Measurements from ENCODE around the gene CTNS.

Gene CTNS

GRCh38 chr17:3636154-3636907 lies at the start of gene CTNS, which contains the start of gene SHPK:
TSS of gene CTNS (plus strand) at chr17:3636760. CDS start at chr17:3640207, 3,447 bp downstream.
TSS of gene SHPK (minus strand) at chr17:3636250. CDS start at chr17:3636219, 31 bp downstream.
- peak; percentile 92 for DNase-seq (ENCODE audit: low read depth)

GRCh38 chr17:3589784-3590183 lies 46.8 kb upstream of the CTNS start:
- no peak for DNase-seq (ENCODE audit: low read depth)

GRCh38 chr17:3590231-3590630 lies 46.3 kb upstream of the CTNS start:
- DNase-seq (ENCODE audit: low read depth) = no peak

- DNase-seq (ENCODE audit: low read depth) = no peak
These were observed 45.8 kb upstream of the CTNS start for GRCh38 chr17:3590768-3591167.

- no peak for DNase-seq (ENCODE audit: low read depth)
These were observed 44.2 kb upstream of the CTNS start for GRCh38 chr17:3592216-3592860.

- no peak for DNase-seq (ENCODE audit: low read depth)
These were observed 43.2 kb upstream of the CTNS start for GRCh38 chr17:3593384-3593783.

- DNase-seq (ENCODE audit: low read depth) = no peak
These were observed 42.3 kb upstream of the CTNS start for GRCh38 chr17:3594051-3594800.

- DNase-seq (ENCODE audit: low read depth) = no peak
These were observed 41.6 kb upstream of the CTNS start for GRCh38 chr17:3594976-3595375.

- DNase-seq (ENCODE audit: low read depth) = no peak
These were observed 39.6 kb upstream of the CTNS start for GRCh38 chr17:3596804-3597464.

GRCh38 chr17:3598078-3598477 lies 38.5 kb upstream of the CTNS start:
- DNase-seq (ENCODE audit: low read depth) = no peak

- DNase-seq (ENCODE audit: low read depth) = no peak
These were observed 35.9 kb upstream of the CTNS start for GRCh38 chr17:3600529-3601205.

GRCh38 chr17:3602499-3602898 lies 34.1 kb upstream of the CTNS start:
- no peak for DNase-seq (ENCODE audit: low read depth)

GRCh38 chr17:3603119-3603869 lies 33.3 kb upstream of the CTNS start:
- DNase-seq (ENCODE audit: low read depth) = no peak

GRCh38 chr17:3603870-3604259 lies 32.7 kb upstream of the CTNS start:
- no peak for DNase-seq (ENCODE audit: low read depth)

- DNase-seq (ENCODE audit: low read depth) = no peak
These were observed 26.9 kb upstream of the CTNS start for GRCh38 chr17:3609689-3610088.

- DNase-seq (ENCODE audit: low read depth) = no peak
These were observed 26.0 kb upstream of the CTNS start for GRCh38 chr17:3610523-3610922.

GRCh38 chr17:3613124-3613523 lies 23.4 kb upstream of the CTNS start:
- no peak for DNase-seq (ENCODE audit: low read depth)

- DNase-seq (ENCODE audit: low read depth) = no peak
These were observed 21.2 kb upstream of the CTNS start for GRCh38 chr17:3615160-3615870.

- no peak for DNase-seq (ENCODE audit: low read depth)
These were observed 15.3 kb upstream of the CTNS start for GRCh38 chr17:3621146-3621720.

GRCh38 chr17:3622977-3623594 lies 13.5 kb upstream of the CTNS start:
- no peak for DNase-seq (ENCODE audit: low read depth)
